ENCODE results near the gene HINT3.
"Not testable (repeated sequence)": the region's sequence is repeated elsewhere in the genome, so short reads cannot be mapped to it uniquely, and the experiment has no call there.

Gene HINT3

GRCh38 chr6:126002755-126003679 lies 46.4 kb downstream of the HINT3 start:
- Histone ChIP-seq H3K4me1 (ENCODE audit: control insufficient read depth, insufficient read depth, low read length) (no peaks in the 10 kb centered on the region), H3K4me3 (ENCODE audit: low read length in 2 of 2) (no peak overlapping the region), H3K9ac (ENCODE audit: low read length in 2 of 2) (no peak overlapping the region), H3K27me3 (ENCODE audit: control insufficient read depth in 1 of 2, insufficient read depth in 2 of 2, low read length in 2 of 2) (no peaks in the 10 kb centered on the region), H3K27ac (ENCODE audit: low read length) (no peak overlapping the region), H3K9me3 (ENCODE audit: control insufficient read depth in 2 of 2, low read length in 2 of 2) (no peaks in the 10 kb centered on the region), H3K36me3 (ENCODE audit: control insufficient read depth in 2 of 2, insufficient read depth in 2 of 2, low read length in 2 of 2) (no peaks in the 10 kb centered on the region)

DNA sequence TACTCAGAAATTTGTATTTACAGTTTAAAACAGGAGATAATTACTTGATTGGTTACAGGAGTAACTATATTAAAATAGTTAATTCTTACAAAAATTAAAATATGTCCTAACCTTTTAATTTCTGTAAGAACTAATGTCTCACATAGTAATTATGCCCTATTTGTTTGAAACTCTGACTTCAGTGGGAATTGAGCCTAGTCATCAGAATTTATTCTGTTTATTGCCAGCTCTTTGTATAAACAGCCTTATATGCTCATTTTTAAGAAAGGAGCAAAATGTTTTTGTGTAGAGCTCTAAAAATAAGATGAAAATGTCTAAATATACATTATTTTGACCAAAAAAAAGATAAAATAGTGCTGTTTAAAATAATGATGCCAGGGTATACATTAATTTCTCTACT lies 51.2 kb downstream of the HINT3 start:
- Histone ChIP-seq H3K9me3 (ENCODE audit: control insufficient read depth in 2 of 2, low read length in 2 of 2) (no peaks in the 10 kb centered on the region), H3K36me3 (ENCODE audit: control insufficient read depth in 2 of 2, insufficient read depth in 2 of 2, low read length in 2 of 2) (peaks cover 12 to 22% of the 10 kb centered on the region in 2 donors), H3K9ac (ENCODE audit: low read length in 2 of 2) (no peak overlapping the region), H3K27ac (ENCODE audit: low read length) (no peak overlapping the region), H3K27me3 (ENCODE audit: control insufficient read depth in 1 of 2, insufficient read depth in 2 of 2, low read length in 2 of 2) (no peaks in the 10 kb centered on the region), H3K4me1 (ENCODE audit: control insufficient read depth, insufficient read depth, low read length) (no peaks in the 10 kb centered on the region), H3K4me3 (ENCODE audit: low read length in 2 of 2) (no peak overlapping the region)

DNA sequence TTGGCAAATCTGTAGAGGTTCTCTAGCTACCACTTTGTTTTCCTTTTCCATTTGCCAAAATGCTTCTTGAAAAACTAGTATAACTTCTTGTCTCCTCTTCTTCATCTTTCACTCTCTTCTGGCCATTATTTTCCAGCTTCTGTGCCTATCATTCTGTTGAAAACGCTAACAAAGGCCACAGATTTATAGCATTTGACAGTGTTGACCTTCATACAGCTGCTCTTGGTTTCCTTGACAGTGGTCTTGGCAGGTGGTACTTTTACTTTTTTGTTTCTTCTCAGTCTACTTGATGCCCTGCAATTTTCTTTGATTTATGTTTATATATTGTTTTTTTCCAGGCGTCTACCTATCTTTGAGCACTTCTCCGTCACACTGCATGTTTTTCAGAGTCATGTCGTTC lies 53.5 kb downstream of the HINT3 start:
- H3K36me3 ChIP-seq (ENCODE audit: control insufficient read depth in 2 of 2, insufficient read depth in 2 of 2, low read length in 2 of 2): peaks cover 14 to 30% of the 10 kb centered on the region in 2 donors
- H3K4me1 ChIP-seq (ENCODE audit: control insufficient read depth, insufficient read depth, low read length): no peaks in the 10 kb centered on the region
- H3K4me3 ChIP-seq (ENCODE audit: low read length in 2 of 2): no peak overlapping the region
- H3K9ac ChIP-seq (ENCODE audit: low read length in 2 of 2): no peak overlapping the region
- no peaks in the 10 kb centered on the region for H3K9me3 ChIP-seq (ENCODE audit: control insufficient read depth in 2 of 2, low read length in 2 of 2)
- no peaks in the 10 kb centered on the region for H3K27me3 ChIP-seq (ENCODE audit: control insufficient read depth in 1 of 2, insufficient read depth in 2 of 2, low read length in 2 of 2)
- H3K27ac ChIP-seq (ENCODE audit: low read length): no peak overlapping the region

DNA sequence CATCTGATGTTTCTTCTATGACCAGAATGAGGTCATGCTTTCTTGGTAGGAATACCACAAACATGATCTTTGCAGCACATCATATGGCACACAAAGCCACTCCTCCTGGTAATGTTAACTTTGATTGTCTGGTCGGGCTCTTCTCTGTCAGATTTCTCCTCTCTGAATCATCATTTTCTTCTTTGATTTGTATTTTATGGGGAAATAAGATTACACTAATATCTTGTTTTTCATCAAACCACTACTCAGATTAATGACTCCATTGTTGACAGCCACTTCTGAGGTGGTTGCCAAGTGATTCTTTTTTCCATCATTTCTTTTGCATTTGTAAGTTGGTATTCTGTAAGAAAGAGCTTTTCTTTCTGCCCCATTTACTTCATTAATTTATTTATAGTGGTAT lies 59.3 kb downstream of the HINT3 start:
- Histone ChIP-seq H3K27me3 (ENCODE audit: control insufficient read depth in 1 of 2, insufficient read depth in 2 of 2, low read length in 2 of 2) (no peaks in the 10 kb centered on the region), H3K9ac (ENCODE audit: low read length in 2 of 2) (no peak overlapping the region), H3K27ac (ENCODE audit: low read length) (no peak overlapping the region), H3K4me3 (ENCODE audit: low read length in 2 of 2) (no peak overlapping the region), H3K9me3 (ENCODE audit: control insufficient read depth in 2 of 2, low read length in 2 of 2) (no peaks in the 10 kb centered on the region), H3K36me3 (ENCODE audit: control insufficient read depth in 2 of 2, insufficient read depth in 2 of 2, low read length in 2 of 2) (peaks cover 12 to 38% of the 10 kb centered on the region in 2 donors), H3K4me1 (ENCODE audit: control insufficient read depth, insufficient read depth, low read length) (no peaks in the 10 kb centered on the region)

GRCh38 chr6:126016591-126016990 lies 60.0 kb downstream of the HINT3 start:
- no peaks in the 10 kb centered on the region for H3K4me1 ChIP-seq (ENCODE audit: control insufficient read depth, insufficient read depth, low read length)
- H3K4me3 ChIP-seq (ENCODE audit: low read length in 2 of 2): no peak overlapping the region
- peaks cover 9 to 40% of the 10 kb centered on the region in 2 donors for H3K36me3 ChIP-seq (ENCODE audit: control insufficient read depth in 2 of 2, insufficient read depth in 2 of 2, low read length in 2 of 2)
- no peak overlapping the region for H3K9ac ChIP-seq (ENCODE audit: low read length in 2 of 2)
- H3K27me3 ChIP-seq (ENCODE audit: control insufficient read depth in 1 of 2, insufficient read depth in 2 of 2, low read length in 2 of 2): no peaks in the 10 kb centered on the region
- H3K27ac ChIP-seq (ENCODE audit: low read length): no peak overlapping the region
- no peaks in the 10 kb centered on the region for H3K9me3 ChIP-seq (ENCODE audit: control insufficient read depth in 2 of 2, low read length in 2 of 2)

DNA sequence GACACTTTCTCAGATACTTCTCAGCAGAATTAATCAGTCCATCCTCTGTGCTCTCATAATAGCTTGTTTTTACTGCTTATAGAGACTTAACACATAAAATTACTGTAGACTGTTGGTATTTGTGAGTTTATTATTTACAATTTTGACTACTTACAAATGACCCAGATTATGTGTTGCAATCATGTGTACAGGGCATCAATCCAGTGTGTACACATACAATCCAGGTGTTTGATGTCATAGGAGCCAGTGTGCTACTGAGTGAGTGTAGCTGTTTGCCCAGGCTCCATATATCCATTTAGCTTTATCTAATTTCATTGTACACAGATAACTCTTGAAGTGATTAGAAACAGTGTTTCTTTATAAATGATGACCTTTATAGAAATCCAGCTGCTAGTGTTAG lies 61.1 kb downstream of the HINT3 start:
- H3K27ac ChIP-seq (ENCODE audit: low read length): no peak overlapping the region
- peaks cover 5 to 37% of the 10 kb centered on the region in 2 donors for H3K36me3 ChIP-seq (ENCODE audit: control insufficient read depth in 2 of 2, insufficient read depth in 2 of 2, low read length in 2 of 2)

DNA sequence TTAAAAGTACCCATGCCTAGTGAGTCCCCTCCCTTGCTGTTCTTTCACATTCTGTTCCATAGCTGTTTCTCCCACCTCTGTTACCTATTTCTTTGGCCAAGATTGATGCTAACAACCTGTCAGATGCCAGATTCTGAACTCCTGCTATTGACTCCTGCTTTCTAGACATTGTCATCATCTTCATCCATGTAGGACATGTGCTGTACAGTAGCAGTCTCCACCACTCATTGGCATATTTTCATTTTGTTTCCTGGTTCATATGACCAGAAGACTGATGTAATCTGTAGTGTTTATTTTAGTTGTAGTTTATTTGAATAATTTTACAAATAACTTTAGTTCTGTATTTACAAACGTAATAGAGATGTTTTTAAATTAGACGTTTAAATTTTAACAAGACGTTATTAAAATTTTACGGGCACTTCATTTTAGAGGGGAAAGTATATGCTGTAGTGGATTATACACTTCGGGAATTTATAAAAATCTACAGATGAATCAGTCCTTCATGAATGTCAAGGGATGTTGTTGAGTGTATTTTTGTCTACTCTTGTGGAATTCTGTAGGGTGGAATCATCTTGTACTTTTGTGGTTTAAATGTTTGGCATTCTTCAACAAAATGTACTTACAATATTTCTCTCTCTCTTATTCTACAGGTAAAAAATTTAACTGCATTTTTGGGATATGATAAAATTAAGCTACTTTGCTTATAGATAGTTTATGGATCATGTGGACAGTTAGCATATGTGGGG lies 63.9 kb downstream of the HINT3 start:
- H3K27ac ChIP-seq (ENCODE audit: low read length): no peak overlapping the region
- H3K9me3 ChIP-seq (ENCODE audit: control insufficient read depth in 2 of 2, low read length in 2 of 2): no peaks in the 10 kb centered on the region
- no peak overlapping the region for H3K4me3 ChIP-seq (ENCODE audit: low read length in 2 of 2)
- peaks cover 6 to 30% of the 10 kb centered on the region in 2 donors for H3K36me3 ChIP-seq (ENCODE audit: control insufficient read depth in 2 of 2, insufficient read depth in 2 of 2, low read length in 2 of 2)
- no peaks in the 10 kb centered on the region for H3K4me1 ChIP-seq (ENCODE audit: control insufficient read depth, insufficient read depth, low read length)
- no peak overlapping the region for H3K9ac ChIP-seq (ENCODE audit: low read length in 2 of 2)
- H3K27me3 ChIP-seq (ENCODE audit: control insufficient read depth in 1 of 2, insufficient read depth in 2 of 2, low read length in 2 of 2): no peaks in the 10 kb centered on the region

More for the DNA sequence above, 61.1 kb downstream of the HINT3 start:
- Histone ChIP-seq H3K9me3 (ENCODE audit: control insufficient read depth in 2 of 2, low read length in 2 of 2) (no peaks in the 10 kb centered on the region), H3K27me3 (ENCODE audit: control insufficient read depth in 1 of 2, insufficient read depth in 2 of 2, low read length in 2 of 2) (no peaks in the 10 kb centered on the region), H3K9ac (ENCODE audit: low read length in 2 of 2) (no peak overlapping the region), H3K4me3 (ENCODE audit: low read length in 2 of 2) (no peak overlapping the region), H3K4me1 (ENCODE audit: control insufficient read depth, insufficient read depth, low read length) (no peaks in the 10 kb centered on the region)

DNA sequence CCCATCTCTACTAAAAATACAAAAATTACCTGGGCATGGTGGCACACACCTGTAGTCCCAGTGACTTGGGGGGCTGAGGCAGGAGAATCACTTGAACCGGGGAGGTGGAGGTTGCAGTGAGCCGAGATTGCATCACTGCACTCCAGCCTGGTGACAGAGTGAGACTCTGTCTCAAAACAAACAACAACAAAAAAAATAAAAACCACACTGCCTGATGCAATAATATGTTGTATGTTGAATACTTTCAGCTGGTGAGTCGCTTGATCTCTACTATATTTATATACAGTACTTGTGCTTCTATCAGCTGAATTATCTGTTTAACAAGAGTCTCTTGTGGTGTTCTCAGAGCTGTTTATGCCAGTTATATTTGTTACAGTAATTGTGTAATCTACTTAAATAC lies 66.9 kb downstream of the HINT3 start:
- H3K4me3 ChIP-seq (ENCODE audit: low read length in 2 of 2); H3K27ac ChIP-seq (ENCODE audit: low read length); H3K9me3 ChIP-seq (ENCODE audit: control insufficient read depth in 2 of 2, low read length in 2 of 2); H3K9ac ChIP-seq (ENCODE audit: low read length in 2 of 2); H3K4me1 ChIP-seq (ENCODE audit: control insufficient read depth, insufficient read depth, low read length); H3K27me3 ChIP-seq (ENCODE audit: control insufficient read depth in 1 of 2, insufficient read depth in 2 of 2, low read length in 2 of 2): not testable (repeated sequence)
- H3K36me3 ChIP-seq (ENCODE audit: control insufficient read depth in 2 of 2, insufficient read depth in 2 of 2, low read length in 2 of 2): peaks cover 6 to 21% of the 10 kb centered on the region in 2 donors

GRCh38 chr6:126026001-126026400 lies 69.4 kb downstream of the HINT3 start:
- H3K4me3 ChIP-seq (ENCODE audit: low read length in 2 of 2): no peak overlapping the region
- H3K27ac ChIP-seq (ENCODE audit: low read length): no peak overlapping the region
- H3K9me3 ChIP-seq (ENCODE audit: control insufficient read depth in 2 of 2, low read length in 2 of 2): no peaks in the 10 kb centered on the region
- no peak overlapping the region for H3K9ac ChIP-seq (ENCODE audit: low read length in 2 of 2)
- H3K4me1 ChIP-seq (ENCODE audit: control insufficient read depth, insufficient read depth, low read length): no peaks in the 10 kb centered on the region
- H3K36me3 ChIP-seq (ENCODE audit: control insufficient read depth in 2 of 2, insufficient read depth in 2 of 2, low read length in 2 of 2): peaks cover 3 to 16% of the 10 kb centered on the region in 2 donors
- no peaks in the 10 kb centered on the region for H3K27me3 ChIP-seq (ENCODE audit: control insufficient read depth in 1 of 2, insufficient read depth in 2 of 2, low read length in 2 of 2)

DNA sequence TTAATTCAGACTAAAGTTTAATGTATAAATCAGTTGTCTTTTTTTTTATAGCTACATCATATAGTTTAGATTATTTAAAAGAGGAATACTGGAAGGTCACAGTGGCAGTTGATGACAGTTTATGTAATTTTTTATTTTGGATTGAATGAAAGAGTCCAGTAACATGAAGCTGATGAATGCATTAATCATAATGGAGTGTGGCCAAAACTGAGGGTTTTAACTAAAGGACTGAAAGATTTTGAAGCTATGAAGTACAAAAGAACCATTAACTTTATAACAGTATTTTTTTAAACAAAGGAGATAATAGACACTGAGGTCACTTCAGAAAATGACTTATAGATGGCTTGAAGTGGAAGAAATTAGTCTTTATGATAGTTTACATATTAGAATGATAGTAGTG lies 71.0 kb downstream of the HINT3 start:
- H3K4me3 ChIP-seq (ENCODE audit: low read length in 2 of 2): no peak overlapping the region
- H3K36me3 ChIP-seq (ENCODE audit: control insufficient read depth in 2 of 2, insufficient read depth in 2 of 2, low read length in 2 of 2): peaks cover 5% of the 10 kb centered on the region in 2 donors
- H3K4me1 ChIP-seq (ENCODE audit: control insufficient read depth, insufficient read depth, low read length): no peaks in the 10 kb centered on the region
- no peak overlapping the region for H3K27ac ChIP-seq (ENCODE audit: low read length)
- H3K9ac ChIP-seq (ENCODE audit: low read length in 2 of 2): no peak overlapping the region
- H3K27me3 ChIP-seq (ENCODE audit: control insufficient read depth in 1 of 2, insufficient read depth in 2 of 2, low read length in 2 of 2): no peaks in the 10 kb centered on the region
- no peaks in the 10 kb centered on the region for H3K9me3 ChIP-seq (ENCODE audit: control insufficient read depth in 2 of 2, low read length in 2 of 2)
